GM21528 (cell line): Measurements from ENCODE around the gene DPP8.
"Not testable (repeated sequence)": the region's sequence is repeated elsewhere in the genome, so short reads cannot be mapped to it uniquely, and the experiment has no call there.

Experiments
- ATAC-seq: cut with Tn5 transposase; IDR thresholded peaks from one replicate; pipeline ENCODE4 v1.9.1; 2021; ENCODE audit warnings: mild to moderate bottlenecking, moderate library complexity; ENCODE audit not compliant: unreplicated experiment, low FRiP score

The DPP8 gene

DNA sequence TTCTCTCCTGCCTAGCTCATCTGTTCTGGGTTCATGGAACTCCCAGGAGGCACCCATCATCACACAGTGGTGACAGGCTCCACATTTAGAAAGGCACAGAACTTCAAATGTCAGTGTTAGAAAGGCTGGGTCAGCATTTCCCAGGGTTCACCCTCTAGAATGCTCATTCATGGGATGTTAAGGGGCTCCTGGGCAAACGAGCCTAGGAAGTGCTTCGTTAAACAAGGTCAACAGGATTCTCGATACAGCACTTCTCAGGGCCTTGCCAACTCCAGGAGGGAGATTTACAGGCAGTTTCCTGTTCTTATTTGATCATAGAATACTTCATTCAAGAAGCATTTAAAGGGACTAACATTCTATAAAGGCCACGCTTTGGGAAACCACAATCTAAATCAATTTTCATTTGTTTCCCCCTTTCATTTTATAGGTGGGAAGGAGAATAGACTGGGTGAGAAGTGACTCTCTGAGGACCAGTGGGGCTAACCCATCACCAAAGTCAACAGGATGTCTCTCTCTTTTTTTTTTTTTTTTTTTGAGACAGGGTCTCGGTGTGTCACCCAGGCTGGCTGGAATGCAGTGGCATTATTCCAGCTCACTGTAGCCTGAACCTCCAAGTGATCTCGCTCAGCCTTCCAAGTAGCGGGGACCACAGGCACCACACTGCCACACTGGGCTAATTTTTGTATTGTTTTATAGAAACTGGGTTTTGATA, 109.0 kb downstream of the DPP8 start:
- no peak for ATAC-seq

DNA sequence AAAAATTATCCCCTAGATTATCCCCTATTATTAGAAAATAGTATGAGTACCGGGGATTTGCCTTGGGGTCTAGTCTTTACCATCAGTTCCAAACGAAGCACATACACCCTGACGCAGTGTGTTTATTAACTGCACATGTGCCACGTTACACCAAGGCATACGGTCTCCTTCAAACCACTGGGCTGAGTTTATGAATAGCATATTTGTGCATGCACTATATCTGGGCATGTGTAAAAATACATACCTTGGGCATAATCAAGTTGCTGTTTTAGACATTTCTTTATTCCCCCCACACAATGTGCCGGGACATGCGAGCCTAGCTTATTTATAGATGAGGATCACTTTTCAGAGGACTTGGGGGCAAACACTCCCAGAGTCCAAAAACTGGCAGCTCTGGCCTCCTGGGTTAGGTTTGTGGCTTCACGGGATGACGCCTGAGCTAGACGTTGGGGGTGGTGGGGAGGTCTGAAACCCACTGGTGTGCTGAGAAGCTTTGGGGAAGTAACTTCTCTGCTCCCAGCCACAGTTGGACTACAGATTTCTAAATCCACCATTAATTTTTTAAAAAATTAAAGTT, 111.0 kb downstream of the DPP8 start:
- ATAC-seq: no peak

DNA sequence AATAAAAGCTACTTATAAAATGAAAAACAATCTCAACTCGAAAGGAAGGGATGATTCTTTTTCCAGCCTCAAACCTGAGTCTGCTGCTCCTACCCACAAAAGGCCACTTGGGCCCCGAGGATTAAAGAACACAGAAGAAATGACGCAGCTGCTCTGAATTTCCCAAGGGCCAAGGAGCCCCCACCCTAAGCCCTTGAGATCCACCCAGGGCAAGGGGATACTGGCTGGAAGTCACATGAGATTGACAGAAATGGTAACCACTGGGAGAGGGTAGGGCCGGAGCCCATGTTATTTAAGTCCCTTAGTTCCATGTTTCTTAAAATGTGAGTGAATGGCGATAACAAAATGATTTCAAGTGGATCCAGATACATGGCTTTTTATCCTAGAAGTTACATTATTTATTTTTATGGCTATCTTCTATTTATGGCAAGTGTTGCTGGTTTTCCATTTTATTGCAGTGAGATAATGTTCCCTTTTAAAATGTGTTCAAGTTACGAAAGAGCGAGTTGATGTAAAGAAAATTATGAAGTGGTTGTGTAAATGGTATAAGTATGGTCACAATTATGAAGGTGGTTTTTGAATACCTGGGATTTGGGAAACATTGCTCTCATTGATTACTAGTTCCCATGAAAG, 111.6 kb downstream of the DPP8 start:
- no peak for ATAC-seq

DNA sequence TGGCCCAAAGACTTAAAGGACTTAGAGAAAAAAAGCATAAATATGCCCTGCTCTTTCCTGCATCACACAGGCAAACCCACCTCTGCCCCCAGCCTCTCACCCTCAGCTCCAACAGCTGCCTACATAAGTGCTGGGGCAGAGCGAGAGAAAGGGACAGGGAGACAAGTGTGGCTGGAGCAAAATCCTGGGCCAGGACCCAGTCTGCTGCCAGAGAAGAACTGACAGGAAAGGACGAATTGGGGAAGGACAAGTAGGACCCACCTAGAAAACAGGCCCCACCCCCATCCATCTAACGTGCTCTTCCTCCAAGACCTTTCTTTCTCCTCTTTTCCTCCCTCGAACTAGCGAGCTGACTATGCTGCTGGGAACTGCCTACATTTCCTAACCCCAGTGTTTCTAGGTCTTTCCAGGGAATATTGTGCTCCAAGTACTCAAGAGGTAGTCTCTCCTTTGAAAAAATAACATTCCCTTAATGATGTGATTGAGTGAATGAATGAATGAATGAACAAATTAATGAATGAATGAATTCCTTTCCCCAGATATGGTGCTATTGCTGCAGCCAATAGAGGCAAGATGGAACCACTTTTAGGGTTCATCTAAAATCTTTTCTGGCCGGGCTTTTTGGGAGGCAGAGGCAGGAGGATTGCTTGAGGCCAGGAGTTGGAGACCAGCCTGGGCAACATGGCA, 113.2 kb downstream of the DPP8 start:
- ATAC-seq: no peak

DNA sequence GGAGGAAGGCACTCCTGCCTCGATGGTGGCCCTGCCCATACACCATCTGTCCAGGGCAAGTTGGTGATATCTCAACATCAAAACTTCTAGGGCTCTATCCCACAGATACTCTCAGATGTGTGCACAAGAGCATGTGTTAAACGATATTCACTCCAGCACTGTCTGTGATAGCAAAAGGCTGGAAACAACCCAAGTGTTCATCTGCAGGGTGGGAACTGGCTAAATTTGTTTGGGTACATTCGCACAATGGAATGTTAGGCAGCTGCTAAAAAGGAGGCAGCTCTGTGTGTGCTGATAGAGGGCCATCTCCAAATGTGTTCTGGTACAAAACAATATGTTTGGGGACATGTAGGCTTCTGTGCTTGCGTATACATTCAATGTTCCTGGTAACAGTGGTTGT, 114.5 kb downstream of the DPP8 start:
- ATAC-seq: no peak

DNA sequence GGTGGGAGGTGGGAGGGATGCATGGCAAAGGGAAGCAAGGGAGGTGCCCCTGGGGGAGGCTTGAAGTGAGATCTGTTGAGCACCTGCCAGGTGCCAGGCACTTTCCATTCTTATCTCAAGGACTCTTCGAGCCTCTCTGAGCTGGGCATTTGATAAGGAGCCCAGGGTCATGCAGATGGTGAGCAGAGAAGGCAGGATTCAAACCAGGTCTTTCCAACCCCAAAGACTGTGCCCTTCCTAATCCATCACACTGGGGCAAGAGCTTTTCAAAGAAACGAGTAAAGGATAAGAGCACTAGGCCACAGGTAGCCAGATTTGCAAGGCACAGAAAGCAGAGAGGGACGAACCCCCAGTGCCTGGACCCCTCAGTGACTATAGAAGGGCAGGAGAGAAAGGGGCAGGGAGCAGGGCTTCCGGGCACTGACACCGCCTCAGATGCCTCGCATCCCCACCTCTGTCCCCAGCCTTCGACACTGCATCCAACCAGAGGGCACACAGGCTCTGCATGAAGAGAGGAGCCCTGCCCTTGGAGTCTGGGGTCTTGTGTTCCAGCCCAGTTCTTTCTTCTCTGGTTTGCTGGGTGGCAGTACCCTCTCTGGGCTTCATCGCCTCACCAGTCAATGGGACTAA, 115.8 kb downstream of the DPP8 start:
- ATAC-seq: no peak

DNA sequence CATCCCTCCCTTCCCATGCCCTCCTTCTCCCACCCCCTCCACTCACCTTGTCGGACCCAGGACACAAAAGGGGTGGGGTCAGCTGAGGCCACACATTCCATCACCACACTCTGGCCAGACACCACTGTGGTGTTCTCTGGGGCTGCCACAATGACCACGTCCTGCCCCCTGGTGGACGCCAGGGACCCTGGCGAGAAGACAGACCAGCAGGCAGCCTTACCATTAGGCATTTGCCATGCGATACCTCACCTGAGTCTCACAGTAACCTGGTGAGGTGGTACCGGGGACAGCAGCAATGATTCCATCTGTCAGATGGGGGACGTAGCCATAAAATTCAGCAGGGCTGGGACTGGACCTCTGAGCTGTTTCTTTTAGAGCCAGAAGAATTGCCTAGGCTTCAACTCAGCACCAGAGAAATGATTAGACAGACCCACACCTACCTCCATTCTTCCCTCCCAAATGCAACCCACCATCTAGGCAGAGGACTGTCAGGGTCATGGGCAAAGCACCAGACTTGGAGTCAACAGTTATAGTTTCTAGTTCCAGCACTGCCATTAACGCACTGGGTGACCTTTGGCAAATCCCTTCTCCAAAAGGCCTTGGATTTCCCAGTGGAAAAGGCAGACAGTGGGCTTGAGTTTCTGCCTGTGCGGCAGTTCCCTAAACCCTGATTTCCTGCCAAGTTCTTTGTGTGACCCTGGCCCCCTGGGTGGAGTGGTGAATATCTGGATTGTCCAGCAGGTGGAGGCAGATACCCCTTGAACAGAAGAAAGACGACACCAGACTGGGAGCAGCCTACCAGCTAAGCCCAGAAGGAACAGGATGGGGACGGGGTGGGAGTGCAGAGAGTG, 116.5 kb downstream of the DPP8 start:
- no peak for ATAC-seq

DNA sequence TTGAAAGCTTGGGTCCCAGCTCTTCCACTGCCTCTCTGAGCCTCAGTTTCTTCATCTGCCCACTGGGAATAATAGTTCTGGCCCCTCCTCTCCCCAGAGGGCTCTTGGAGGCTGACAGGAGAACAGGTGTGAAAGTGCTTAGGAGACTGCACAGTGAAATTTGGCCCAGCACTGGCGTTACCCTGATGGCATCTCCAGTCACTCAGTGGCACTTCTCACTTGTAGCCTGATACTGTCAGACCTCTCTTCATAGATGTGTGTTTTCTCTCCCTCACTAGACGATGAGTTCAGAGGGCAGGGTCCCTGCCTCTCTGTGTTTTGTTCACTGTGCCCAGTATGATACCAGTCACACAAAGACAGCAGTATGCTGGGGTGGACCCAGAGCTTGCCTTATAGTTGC, 117.5 kb downstream of the DPP8 start:
- no peak for ATAC-seq

DNA sequence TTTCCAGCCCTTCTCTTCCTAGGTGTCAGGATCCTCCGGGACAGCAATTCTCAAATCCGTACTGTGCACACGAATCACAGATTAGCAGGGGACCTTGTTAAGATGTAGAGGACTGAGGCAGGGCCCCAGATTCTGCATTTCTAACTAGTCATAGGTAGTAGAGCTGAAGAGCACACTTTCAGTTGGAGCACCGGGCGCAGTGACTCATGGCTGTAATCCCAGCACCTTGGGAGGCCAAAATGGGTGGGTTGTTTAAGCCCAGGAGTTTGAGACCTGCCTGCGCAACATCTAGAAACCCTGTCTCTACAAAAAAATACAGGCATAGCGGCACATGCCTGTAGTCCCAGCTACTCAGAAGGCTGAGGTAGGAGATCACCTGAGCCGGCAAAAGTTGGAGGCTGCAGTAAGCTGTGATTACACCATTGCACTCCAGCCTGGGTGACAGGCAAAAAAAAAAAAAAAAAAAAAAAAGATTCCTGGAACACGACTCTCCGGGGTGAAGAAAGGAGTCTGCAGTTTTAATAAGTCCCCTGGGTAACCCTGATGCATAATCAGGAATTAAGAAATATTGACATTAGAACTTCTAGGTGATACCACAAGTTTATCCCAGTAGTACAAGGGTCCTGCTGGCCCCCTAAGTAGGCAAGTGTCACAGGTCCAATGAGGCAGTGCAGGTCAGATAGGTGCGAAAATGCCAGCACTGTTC, 118.3 kb downstream of the DPP8 start:
- no peak for ATAC-seq

DNA sequence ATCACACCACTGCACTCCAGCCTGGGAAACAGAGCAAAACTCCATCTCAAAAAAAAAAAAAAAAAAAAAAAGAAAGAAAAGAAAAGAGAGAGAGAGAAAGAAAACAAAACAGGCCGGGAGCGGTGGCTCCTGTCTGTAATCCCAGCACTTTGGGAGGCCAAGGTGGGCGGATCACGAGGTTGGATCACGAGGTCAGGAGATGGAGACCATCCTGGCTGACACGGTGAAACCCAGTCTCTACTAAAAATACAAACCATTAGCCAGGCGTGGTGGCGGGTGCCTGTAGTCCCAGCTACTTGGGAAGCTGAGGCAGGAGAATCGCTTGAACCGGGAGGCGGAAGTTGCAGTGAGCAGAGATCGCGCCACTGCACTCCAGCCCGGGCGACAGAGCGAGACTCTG, 119.0 kb downstream of the DPP8 start:
- ATAC-seq: not testable (repeated sequence)

DNA sequence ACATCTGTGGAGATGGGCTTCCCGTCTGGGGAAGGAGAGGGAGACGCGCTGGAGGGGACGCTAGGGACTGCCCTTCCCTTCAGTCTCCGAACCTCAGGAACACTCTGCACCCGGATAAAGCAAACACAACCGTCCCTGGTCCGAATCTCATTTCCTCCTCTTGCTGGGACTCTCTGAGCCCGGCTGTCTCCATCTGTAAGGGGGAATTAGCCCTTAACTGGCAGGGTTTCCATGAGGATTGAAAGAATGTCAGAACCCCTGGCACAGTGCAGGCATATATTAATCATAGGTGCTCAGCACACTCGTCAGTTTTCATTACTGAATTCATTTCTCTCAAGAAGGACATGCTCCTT, 120.5 kb downstream of the DPP8 start:
- no peak for ATAC-seq

DNA sequence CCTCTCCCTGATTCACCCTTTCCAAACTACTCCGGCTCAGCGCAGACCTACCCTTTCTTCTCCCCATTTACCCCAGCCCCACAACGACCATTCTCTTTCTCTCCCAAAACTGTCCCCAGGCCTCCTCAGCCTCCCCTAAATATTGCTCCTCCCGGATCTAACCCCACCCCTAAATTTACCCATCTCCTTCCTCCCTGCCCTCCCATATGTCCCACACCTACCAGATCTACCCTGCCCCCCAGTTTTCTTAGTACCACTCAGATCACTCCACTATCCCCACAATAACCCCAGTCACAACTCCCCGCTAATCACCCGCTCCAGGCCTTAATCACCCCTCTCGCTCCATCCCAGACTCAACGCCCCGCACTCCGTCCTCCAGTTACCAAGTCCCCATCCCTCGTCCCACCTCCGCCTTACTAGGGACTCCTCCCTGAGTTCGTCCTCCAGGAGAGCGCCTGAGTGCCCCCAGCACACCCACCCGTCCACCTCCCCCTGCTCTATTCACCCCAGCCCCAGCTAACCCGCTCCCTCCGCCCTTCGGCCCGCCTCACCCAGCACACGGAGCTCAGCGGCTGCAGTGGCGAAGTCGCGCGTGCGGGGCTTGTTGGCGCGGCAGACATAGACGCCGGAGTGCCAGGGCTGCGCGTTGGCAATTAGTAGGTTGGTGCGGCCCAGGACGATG, 121.1 kb downstream of the DPP8 start:
- no peak for ATAC-seq

DNA sequence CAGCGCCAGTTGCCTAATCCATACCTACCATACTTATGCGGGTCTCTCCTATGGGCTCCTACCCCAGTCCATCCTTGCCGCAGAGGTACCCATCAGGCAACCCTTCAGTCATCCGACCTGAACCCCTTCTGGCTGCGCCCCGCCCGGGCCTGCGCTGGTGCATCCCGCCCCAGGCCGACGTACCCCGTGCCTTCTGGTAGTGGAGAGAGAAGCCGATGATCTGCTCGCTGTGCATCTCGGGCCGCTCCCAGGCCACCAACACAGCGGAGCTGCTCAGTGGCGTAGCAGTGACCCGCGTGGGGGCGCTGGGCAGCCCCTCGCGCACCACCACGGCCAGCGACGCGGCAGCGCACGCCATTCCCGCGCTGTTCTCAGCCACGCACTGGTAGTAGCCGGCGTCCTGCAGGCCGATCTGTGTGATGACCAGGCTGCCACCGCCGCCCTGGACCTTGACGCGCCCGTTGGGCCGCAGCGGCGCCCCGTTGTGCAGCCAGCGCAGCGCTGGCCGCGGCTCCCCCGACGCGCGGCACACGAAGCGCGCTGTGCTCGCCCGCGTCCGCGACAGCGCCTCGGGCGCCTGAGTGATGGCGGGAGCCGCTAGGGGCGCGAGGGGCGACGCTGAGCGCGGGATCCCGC, 121.8 kb downstream of the DPP8 start:
- ATAC-seq: no peak

DNA sequence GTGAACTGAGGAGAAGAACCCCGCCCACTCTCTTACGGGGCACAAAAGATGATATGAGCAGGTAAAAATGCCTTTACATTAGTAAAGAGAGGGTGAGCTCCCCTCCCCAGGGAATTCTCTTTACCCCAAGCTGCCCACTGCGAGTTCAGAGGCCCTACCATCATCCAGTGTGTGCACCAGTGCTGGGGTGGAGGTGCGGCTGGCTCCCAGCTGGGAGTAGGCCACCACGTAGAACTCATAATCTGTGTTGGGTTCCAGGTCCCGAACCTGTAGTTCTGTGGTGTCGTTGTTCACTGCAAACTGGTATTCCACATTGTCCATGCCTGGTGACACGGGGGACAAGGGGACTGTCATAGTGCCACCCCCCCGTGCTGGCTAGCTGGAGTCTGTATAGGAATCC, 122.6 kb downstream of the DPP8 start:
- no peak for ATAC-seq

DNA sequence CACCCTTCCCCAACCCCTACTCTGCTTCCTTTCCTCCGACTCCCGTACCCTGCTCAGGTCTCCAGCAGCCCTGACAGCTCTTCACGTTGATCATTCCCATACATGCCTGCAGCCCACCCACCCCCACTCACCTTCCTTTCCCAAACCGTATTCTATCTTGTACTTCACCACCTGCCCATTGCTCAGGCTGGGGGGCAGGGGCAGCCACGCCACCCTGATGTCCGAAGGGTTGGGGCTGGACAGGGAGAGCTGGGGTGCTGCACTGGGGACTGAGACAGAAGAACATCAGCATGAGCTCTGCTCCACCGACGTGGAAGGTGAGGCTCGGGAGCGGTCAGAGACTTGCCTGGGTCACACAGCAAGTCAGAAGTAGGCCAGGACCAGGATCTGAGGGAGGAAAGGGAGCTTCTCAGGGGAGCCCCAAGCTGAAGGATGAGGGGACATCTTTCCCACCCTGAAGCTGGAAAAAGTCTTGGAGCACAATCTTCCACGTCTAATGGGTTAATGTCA, 123.2 kb downstream of the DPP8 start:
- ATAC-seq: no peak

DNA sequence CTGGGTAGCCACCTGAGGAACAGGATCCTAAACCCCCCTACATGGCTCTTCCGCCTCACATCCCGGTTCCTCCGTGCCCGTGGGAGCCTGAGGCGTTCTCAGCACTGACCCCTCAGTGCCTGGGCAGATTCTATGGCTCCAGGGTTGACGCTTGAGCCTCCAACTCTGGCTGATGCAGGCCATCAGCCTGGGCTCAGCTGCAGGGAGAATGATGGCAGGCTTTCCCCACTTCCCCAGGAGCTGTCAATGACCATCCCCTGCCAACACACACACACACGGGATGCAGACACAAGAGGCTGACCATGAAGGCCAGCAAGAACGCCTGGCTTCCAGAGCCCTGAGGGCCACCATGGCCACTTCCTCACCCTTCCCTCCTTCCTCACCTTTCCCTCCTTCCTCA, 123.9 kb downstream of the DPP8 start:
- no peak for ATAC-seq

DNA sequence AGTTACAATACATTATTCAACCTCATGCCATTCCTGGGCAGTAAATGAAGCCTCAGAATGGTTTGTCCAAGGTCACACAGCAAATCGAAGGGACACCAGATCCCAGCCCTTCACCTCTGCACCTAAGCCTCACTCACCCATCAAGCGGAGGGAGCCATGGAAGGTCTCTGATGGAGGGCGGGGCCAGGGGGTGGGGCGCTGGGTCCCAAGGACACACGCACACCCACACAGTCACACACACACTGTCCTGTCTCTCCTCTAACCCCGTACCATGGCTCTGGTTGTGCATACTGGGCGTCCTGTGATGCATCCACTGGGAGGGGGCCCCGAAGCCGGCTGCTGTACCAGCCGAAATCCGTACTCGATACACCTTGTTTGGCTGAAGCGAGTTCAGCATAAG, 124.4 kb downstream of the DPP8 start:
- ATAC-seq: no peak
